Activated B cell treated with CpG ODN at 0.5 μM for 24 hours (primary cell): Measurements from ENCODE around the gene THOC5. TPM values are rescaled to one million over a fixed set of nuclear protein-coding genes. Genes with fewer than 3 reads are reported as not detected.

ENCODE experiments used
- ATAC-seq: fragments of 200-7000 bp; cut with Tn5 transposase; one replicate; pipeline ENCODE4 v1.10.0; 2021; ENCODE audit warnings: low read depth, mild to moderate bottlenecking, moderate library complexity
- CTCF ChIA-PET: fragments of 350-600 bp; sonication (Branson Sonifier 250); formaldehyde crosslinking; loops from one replicate; lab custom pipeline; 2021; ENCODE audit warnings: antibody characterized with exemption; lab: Charles Lee
- POLR2A ChIA-PET: fragments of 350-600 bp; sonication (Branson Sonifier 250); formaldehyde crosslinking; loops from one replicate; lab custom pipeline; 2021; ENCODE audit warnings: antibody characterized with exemption; lab: Charles Lee
- DNase-seq: peaks from one replicate; pipeline ENCODE4 v3.0.0; 2022
- H3K27ac Mint-ChIP-seq: one replicate; pipeline ENCODE4 v1.8.0; 2020; ENCODE audit warnings: mixed read lengths
- H3K27me3 Mint-ChIP-seq: one replicate; pipeline ENCODE4 v1.8.0; 2021; ENCODE audit warnings: mixed read lengths
- H3K36me3 Mint-ChIP-seq: one replicate; pipeline ENCODE4 v1.8.0; 2021; ENCODE audit warnings: low read depth, mixed read lengths
- H3K4me1 Mint-ChIP-seq: one replicate; pipeline ENCODE4 v1.8.0; 2021; ENCODE audit warnings: mixed read lengths
- H3K4me3 Mint-ChIP-seq: one replicate; pipeline ENCODE4 v1.8.0; 2020; ENCODE audit warnings: mild to moderate bottlenecking, mixed read lengths
- H3K9me3 Mint-ChIP-seq: one replicate; pipeline ENCODE4 v1.8.0; 2020; ENCODE audit warnings: mixed read lengths
- intact Hi-C: fragments of 100-400 bp; cut with micrococcal nuclease; formaldehyde crosslinking; loops from one replicate; pipeline ENCODE4 v1.15.1; 2024
- total RNA-seq: library from RNA; stranded (reverse); gene quantifications from 2 replicates; pipeline ENCODE4 v1.2.3, GENCODE V29; 2022
- TF ChIP-seq, protein P1 (sequence below): fragments of 200-600 bp; IDR thresholded peaks from one replicate; pipeline ENCODE4 v1.8.0; 2022; ENCODE audit warnings: antibody characterized with exemption, mild to moderate bottlenecking

THOC5 gene
- total RNA-seq, 1 donor from 2014 or later = 44.1 TPM

DNA sequence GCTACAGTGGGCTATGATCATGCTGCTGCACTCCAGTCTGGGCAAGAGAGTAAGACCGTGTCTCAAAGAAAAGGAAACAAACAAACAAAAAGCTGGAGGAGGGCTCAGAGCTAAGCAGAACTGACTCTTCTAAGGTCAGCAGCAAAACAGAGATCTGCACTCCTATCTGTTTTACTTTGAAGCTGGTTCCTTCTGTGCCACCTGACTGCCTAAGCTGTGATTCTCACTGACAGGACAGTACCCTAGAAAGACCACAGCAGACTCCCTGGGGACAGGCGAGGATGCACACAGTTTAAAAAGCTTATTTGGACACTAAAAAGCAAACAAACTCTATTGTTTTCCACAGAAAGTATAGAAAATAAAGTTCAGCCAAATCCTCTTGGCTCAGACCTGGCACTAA is 43.0 kb downstream of the THOC5 start:
- no peak overlapping the region for H3K4me3 Mint-ChIP-seq
- POLR2A ChIA-PET = no interaction called here
- no peaks in the 10 kb centered on the region for H3K9me3 Mint-ChIP-seq
- ATAC-seq = no peak
- H3K27me3 Mint-ChIP-seq = no peaks in the 10 kb centered on the region
- CTCF ChIA-PET = interaction anchor here (1.3 kb wide), 1 partner anchor 13 kb away, joined by 4 read pairs; no protein-coding TSS in a partner anchor
- H3K4me1 Mint-ChIP-seq = no peaks in the 10 kb centered on the region
- intact Hi-C loops = loop anchor here (5.0 kb wide), 1 partner anchor 33 kb away; no protein-coding TSS in a partner anchor
- H3K27ac Mint-ChIP-seq = no peak overlapping the region
- no peak for DNase-seq
- peaks cover 81% of the 10 kb centered on the region for H3K36me3 Mint-ChIP-seq
- TF ChIP-seq, protein P1, sequence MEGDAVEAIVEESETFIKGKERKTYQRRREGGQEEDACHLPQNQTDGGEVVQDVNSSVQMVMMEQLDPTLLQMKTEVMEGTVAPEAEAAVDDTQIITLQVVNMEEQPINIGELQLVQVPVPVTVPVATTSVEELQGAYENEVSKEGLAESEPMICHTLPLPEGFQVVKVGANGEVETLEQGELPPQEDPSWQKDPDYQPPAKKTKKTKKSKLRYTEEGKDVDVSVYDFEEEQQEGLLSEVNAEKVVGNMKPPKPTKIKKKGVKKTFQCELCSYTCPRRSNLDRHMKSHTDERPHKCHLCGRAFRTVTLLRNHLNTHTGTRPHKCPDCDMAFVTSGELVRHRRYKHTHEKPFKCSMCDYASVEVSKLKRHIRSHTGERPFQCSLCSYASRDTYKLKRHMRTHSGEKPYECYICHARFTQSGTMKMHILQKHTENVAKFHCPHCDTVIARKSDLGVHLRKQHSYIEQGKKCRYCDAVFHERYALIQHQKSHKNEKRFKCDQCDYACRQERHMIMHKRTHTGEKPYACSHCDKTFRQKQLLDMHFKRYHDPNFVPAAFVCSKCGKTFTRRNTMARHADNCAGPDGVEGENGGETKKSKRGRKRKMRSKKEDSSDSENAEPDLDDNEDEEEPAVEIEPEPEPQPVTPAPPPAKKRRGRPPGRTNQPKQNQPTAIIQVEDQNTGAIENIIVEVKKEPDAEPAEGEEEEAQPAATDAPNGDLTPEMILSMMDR = no peak

DNA sequence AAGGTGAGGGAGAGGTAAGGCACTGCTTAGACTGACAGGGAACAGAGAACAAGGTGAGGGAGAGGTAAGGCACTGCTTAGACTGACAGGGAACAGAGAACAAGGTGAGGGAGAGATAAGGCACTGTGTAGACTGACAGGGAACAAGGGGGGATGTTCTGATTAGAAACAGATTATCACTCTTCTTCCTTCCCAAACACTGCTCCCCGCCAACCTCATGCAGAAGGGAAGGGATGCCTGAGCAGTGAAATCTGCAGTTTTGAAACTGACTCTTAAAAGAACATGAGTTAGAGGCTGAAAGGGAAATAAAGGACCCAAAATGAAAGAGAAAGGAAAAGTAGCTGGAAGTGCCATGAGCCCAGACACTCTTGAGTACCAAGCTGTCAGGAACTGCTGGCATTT is 43.7 kb downstream of the THOC5 start:
- H3K27ac Mint-ChIP-seq = no peak overlapping the region
- ChIA-PET CTCF (interaction anchor here (1.3 kb wide), 1 partner anchor 14 kb away, joined by 4 read pairs; no protein-coding TSS in a partner anchor), POLR2A (no interaction called here)
- peaks cover 81% of the 10 kb centered on the region for H3K36me3 Mint-ChIP-seq
- H3K4me1 Mint-ChIP-seq = no peaks in the 10 kb centered on the region
- no peaks in the 10 kb centered on the region for H3K27me3 Mint-ChIP-seq
- no peaks in the 10 kb centered on the region for H3K9me3 Mint-ChIP-seq
- DNase-seq (no peak), ATAC-seq (no peak)
- H3K4me3 Mint-ChIP-seq = no peak overlapping the region
- intact Hi-C loops = loop anchor here (5.0 kb wide), 1 partner anchor 33 kb away; no protein-coding TSS in a partner anchor
- TF ChIP-seq, protein P1 = no peak

DNA sequence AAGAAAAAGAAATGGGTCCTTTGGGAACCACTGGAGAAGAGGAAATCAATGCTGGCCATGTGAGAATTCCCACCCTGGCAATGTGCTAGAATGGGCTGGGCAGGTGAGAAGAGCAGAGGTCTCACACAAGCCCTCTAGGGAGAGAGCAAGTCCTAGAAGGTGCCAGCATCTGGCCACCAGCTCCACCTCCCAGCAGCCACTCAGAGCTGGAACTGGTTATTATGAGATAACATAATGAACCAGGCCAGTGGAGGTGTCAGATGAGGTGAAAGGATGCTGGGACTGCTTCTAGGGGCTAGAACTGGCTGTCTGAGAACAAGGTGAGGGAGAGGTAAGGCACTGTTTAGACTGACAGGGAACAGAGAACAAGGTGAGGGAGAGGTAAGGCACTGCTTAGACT is 44.3 kb downstream of the THOC5 start:
- intact Hi-C loops = no loop called here
- ATAC-seq = no peak

DNA sequence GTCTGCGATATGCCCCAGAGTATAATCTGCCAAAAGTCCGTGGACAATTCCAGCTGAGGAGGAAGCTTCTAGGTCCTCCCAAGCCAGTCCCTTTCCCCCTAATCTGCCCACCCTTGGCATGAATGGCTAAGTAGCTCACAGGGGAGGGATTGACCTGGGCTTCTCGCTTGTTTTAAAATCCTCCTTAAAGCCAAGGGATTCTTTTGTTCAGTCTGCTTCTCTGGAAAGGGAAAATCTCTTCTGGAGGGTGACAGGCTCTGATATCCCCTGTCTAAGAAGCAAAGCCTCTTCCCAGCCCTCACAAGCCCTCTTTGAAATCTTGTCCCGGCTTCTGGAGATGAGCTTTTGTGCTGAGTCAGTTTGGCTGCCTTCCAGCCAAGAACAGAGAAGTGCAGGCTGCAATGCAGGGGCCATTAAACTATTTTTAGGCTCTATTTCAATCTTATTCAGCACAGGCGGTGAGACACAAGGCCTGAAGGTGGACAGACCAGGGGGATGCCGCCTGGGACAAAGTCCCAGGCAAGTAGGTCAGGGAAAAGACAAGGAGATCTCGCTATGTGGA is 49.7 kb downstream of the THOC5 start:
- POLR2A ChIA-PET = no interaction called here
- TF ChIP-seq, protein P1 = no peak
- H3K27me3 Mint-ChIP-seq = no peaks in the 10 kb centered on the region
- no peak overlapping the region for H3K4me3 Mint-ChIP-seq
- intact Hi-C loops = no loop called here
- H3K9me3 Mint-ChIP-seq = no peaks in the 10 kb centered on the region
- no peaks in the 10 kb centered on the region for H3K4me1 Mint-ChIP-seq
- CTCF ChIA-PET = no interaction called here
- DNase-seq = no peak
- ATAC-seq = no peak
- peaks cover 47% of the 10 kb centered on the region for H3K36me3 Mint-ChIP-seq
- no peak overlapping the region for H3K27ac Mint-ChIP-seq

More for the DNA sequence above, 44.3 kb downstream of the THOC5 start:
- Mint-ChIP-seq H3K27me3 (no peaks in the 10 kb centered on the region), H3K27ac (no peak overlapping the region), H3K4me1 (no peaks in the 10 kb centered on the region), H3K36me3 (peaks cover 77% of the 10 kb centered on the region), H3K9me3 (no peaks in the 10 kb centered on the region), H3K4me3 (no peak overlapping the region)
- POLR2A ChIA-PET = no interaction called here
- TF ChIP-seq, protein P1 = no peak
- no peak for DNase-seq
- CTCF ChIA-PET = no interaction called here

DNA sequence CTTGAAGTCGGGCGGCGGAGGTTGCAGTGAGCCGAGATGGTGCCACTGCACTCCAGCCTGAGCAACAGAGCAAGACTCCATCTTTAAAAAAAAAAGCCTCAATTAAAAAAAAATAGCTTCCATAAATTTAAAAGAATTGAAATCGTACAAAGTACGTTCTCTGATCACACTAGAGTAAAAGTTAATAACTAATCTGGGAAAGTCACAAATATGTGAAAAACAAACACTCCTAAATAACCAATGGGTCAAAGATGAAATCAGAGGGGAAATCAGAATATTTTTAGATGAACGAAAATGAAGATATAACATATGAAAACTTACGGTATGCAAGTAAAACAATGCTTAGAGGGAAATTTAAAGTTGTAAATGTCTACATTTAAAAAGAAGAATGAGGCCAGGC is 53.7 kb downstream of the THOC5 start:
- POLR2A ChIA-PET = interaction anchor here (0.6 kb wide), 1 partner anchor 112 kb away, joined by 7 read pairs; no protein-coding TSS in a partner anchor

More for the DNA sequence above, 53.7 kb downstream of the THOC5 start:
- TF ChIP-seq, protein P1 = no peak
- intact Hi-C loops = no loop called here
- Mint-ChIP-seq H3K4me3 (no peak overlapping the region), H3K4me1 (no peaks in the 10 kb centered on the region), H3K36me3 (peaks cover 16% of the 10 kb centered on the region), H3K9me3 (no peaks in the 10 kb centered on the region), H3K27me3 (no peaks in the 10 kb centered on the region), H3K27ac (no peak overlapping the region)
- CTCF ChIA-PET = no interaction called here
- ATAC-seq (no peak), DNase-seq (no peak)
